Raji (cell line): Measurements from ENCODE around the gene ERMN.

Source experiments
- POLR2A ChIP-seq: IDR thresholded peaks from 2 replicates; pipeline ENCODE4 v1.6.1; 2011; ENCODE audit warnings: low read depth, low read length, control low read depth; ENCODE audit not compliant: insufficient read depth

ERMN gene

DNA sequence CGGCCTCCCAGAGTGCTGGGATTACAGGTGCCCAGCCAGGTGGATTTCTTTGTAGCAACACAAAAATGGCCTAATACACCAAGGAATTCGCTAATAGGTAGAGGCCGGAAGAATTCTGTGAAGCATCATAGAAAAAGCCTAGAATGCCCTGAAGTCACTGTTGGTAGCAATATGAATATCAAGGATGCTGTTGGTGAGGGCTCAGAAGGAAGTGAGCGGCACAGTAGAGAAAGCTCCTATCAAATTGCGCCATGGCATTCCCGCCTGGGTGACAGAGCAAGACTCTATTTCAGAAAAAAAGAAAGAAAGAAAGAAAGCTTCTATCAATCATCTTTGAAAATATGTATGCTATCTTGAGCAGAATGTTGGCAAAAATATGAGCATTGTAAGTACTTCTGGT, 44.3 kb downstream of the ERMN start:
- no peak for TF ChIP-seq POLR2A

GRCh38 chr2:157271590-157272203, 53.9 kb downstream of the ERMN start:
- no peak for TF ChIP-seq POLR2A

GRCh38 chr2:157269922-157270321, 55.7 kb downstream of the ERMN start:
- TF ChIP-seq POLR2A, result no peak

GRCh38 chr2:157269060-157269459, 56.6 kb downstream of the ERMN start:
- TF ChIP-seq POLR2A, result no peak
